NOMO-1 (cell line): Measurements from ENCODE around the gene DGKD.
"Not testable (repeated sequence)": the region's sequence is repeated elsewhere in the genome, so short reads cannot be mapped to it uniquely, and the experiment has no call there.

Experiments
- DNase-seq, 2 experiments: peaks; one replicate each; lab custom pipeline; 2025; ENCODE audit not compliant: unreplicated experiment in 2 of 2; lab: John Stamatoyannopoulos, UW

The DGKD gene

GRCh38 chr2:233336091-233336490 lies 18.2 kb upstream of the DGKD start:
- DNase-seq, result not testable (repeated sequence)

GRCh38 chr2:233336541-233336940 lies 17.8 kb upstream of the DGKD start:
- DNase-seq, result no peak

GRCh38 chr2:233338046-233338445 lies 16.2 kb upstream of the DGKD start:
- DNase-seq, result no peak

GRCh38 chr2:233338812-233339368 lies 15.4 kb upstream of the DGKD start:
- no peak for DNase-seq

- DNase-seq, result peak; percentile 23 to 50
These were observed 14.9 kb upstream of the DGKD start for GRCh38 chr2:233339427-233339826.

- DNase-seq, result no peak
These were observed 13.0 kb upstream of the DGKD start for GRCh38 chr2:233341296-233341695.

- DNase-seq, result no peak
These were observed 12.0 kb upstream of the DGKD start for GRCh38 chr2:233342301-233342700.

GRCh38 chr2:233343171-233343705 lies 11.1 kb upstream of the DGKD start:
- DNase-seq, result no peak

GRCh38 chr2:233346376-233346775 lies 7.9 kb upstream of the DGKD start:
- DNase-seq, result no peak

- no peak for DNase-seq
These were observed 7.4 kb upstream of the DGKD start for GRCh38 chr2:233346930-233347329.

GRCh38 chr2:233349005-233349998 lies 5.0 kb upstream of the DGKD start:
- peak; percentile 66 to 71 for DNase-seq

- peak; percentile 37 to 63 for DNase-seq
These were observed 3.6 kb upstream of the DGKD start for GRCh38 chr2:233350708-233351107.

- DNase-seq, result peak; percentile 15 to 53
These were observed 2.9 kb upstream of the DGKD start for GRCh38 chr2:233351423-233351822.

GRCh38 chr2:233352141-233352842 lies 2.0 kb upstream of the DGKD start:
- no peak for DNase-seq

GRCh38 chr2:233353101-233353768 lies 1.1 kb upstream of the DGKD start:
- no peak for DNase-seq

- DNase-seq, result no peak
These were observed 218 bp downstream of the DGKD start for GRCh38 chr2:233354500-233354924.

- no peak for DNase-seq
These were observed 779 bp downstream of the DGKD start for GRCh38 chr2:233354971-233355574.

GRCh38 chr2:233355916-233356315 lies 1.6 kb downstream of the DGKD start:
- DNase-seq, result no peak

GRCh38 chr2:233356546-233357308 lies 2.4 kb downstream of the DGKD start:
- no peak for DNase-seq
